Limb (tissue), 2 donors: Measurements from ENCODE around the gene CYP1A2.

Experiments used
- DNase-seq, 2 donors: peaks; one replicate each; pipeline ENCODE4 v3.0.0-alpha.2; 2016; ENCODE audit errors: extremely low spot score in 2 of 2

The CYP1A2 gene

GRCh38 chr15:74802862-74803447 is 54.3 kb downstream of the CYP1A2 start:
- DNase-seq, result peak in 1 of 2 donors; percentile 22

- DNase-seq, result no peak
Measured at GRCh38 chr15:74804935-74805334, 56.3 kb downstream of the CYP1A2 start.
